Kidney glomerular epithelial cell (primary cell): ENCODE results near the gene PLAGL1.
A peak's percentile ranks its signal among the peaks of the same experiment; 100 is the strongest.
"Not testable (repeated sequence)": the region's sequence is repeated elsewhere in the genome, so short reads cannot be mapped to it uniquely, and the experiment has no call there.

ENCODE experiments used
- DNase-seq: peaks from one replicate; lab custom pipeline; 2025; lab: John Stamatoyannopoulos, UW

The PLAGL1 gene

DNA sequence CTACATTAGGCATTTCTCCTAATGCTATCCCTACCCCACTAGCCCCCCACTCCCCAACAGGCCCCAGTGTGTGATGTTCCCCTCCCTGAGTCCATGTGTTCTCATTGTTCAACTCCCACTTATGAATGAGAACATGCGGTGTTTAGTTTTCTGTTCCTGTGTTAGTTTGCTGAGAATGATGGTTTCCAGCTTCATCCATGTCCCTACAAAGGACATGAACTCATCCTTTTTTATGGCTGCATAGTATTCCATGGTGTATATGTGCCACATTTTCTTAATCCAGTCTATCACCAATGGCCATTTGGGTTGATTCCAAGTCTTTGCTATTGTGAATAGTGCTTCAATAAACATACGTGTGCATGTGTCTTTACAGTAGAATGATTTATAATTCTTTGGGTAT, 1.6 kb upstream of the PLAGL1 start:
- DNase-seq, result not testable (repeated sequence)

DNA sequence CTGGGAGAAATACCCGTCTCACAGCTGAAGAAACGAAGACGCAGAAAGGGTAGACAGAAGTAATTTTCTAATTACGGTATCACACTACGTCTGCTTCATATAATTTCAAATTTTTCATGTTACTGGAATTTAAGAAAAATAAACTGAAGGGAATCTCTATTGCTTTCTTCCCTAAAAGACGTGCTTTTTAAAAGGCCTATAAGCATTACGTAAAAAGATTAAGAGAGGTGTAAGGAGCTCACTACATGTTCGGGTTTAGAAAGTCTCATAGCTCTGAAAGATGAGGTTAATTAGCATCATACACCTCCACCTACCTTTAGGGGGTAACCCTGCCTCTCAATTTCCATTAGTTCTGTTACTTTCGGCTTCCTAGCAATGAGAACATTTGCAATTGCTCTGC, 787 bp upstream of the PLAGL1 start:
- no peak for DNase-seq

DNA sequence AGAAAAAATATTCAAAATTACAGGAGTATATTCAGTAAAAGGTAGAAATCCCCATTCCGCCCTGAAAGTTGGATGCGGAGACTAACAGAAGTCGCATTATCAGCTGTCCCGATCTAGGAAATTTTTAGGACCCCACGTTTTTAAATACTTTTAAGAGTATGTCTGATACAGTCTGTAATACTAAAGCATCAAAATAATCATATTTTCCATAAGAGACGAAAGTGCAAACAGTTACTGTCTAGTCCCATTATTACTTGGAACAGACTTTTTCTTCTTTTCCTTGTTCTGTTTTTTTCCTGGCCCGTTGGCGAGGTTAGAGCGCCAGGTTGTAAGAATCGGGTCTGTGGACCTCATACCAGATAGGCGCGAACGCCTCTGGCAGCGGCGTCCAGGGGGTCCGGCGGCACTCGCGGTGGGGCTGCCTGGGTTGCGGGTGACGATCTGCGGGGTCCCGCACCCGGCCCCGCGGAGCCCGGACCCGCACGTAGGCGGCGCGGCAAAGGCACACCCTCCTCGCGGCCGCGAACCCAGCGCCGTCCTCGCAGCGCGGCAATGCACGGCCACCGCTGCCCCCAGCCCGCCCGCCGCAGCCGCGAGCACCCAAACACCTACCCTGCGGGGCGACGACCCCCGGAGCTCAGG, 460 bp downstream of the PLAGL1 start:
- no peak for DNase-seq

DNA sequence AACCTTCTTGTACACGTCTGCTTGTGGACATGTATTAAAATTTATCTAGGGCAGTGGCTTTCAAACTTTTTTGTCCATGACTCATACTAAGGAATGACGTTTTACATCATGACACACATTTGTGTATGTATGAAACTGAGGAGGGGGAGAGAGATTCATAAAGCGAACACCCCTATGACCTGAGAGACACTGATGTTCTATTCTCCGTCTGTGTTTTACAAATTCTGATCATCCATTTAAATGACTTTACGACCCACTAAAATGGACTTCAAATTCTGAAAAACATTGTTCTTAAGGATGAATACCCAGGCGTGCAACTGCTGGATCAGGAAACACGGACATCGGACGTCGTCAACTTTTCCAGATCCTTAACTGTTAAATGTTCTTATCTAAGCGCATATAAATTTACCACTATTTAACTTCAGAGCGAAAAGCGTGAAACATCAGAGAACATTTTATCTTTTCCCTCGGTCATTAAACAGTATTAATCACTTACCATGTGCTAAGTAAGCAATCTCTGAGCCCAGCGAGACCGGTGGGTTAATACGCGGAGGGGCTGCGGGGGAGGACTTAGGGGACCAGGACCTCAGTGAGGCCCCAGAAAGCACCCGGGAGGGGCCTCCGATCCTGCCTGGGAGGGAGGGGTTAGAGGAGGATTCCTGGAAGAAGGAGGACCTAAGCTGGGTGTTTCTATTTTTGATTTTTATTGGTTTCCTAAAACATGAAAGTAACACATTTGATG, 1.2 kb downstream of the PLAGL1 start:
- DNase-seq, result peak; percentile 45

DNA sequence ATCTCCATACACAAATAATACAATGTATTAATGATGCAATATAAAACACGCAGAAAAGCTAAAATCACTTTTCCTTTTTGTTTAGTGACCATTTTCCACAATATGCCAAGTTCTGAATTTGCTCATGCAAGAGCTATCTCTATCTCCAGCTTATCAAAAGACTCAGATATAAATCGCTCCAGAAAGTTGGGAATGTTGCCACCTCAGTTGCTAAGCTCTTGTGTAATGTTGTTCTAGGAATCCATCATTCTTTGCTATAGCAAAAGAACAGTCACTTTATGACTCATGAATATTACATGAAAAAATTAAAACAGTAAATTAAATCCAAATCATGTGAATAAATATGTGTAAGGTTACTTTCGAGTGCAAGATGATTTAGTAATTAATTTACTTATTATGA, 8.7 kb downstream of the PLAGL1 start:
- peak; percentile 11 for DNase-seq

DNA sequence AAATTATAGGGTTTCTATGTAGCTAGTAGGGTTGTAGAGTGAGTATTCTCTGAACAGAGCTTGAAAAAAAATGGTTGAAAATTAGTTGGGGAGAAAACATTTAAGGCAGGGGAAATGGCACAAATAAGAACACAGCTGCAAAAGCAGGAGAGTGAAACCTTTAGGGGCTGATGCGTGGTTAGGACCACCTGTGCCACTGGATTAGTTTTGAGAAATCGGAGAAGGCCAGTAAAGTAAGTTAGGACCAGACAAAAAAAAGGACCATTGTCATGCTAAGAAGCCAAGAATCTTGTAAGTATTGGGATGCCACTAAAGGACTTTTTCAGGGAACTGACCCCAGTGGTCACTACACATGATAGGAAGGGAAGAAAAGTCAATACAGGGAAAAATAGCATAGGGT, 9.4 kb downstream of the PLAGL1 start:
- DNase-seq, result no peak

DNA sequence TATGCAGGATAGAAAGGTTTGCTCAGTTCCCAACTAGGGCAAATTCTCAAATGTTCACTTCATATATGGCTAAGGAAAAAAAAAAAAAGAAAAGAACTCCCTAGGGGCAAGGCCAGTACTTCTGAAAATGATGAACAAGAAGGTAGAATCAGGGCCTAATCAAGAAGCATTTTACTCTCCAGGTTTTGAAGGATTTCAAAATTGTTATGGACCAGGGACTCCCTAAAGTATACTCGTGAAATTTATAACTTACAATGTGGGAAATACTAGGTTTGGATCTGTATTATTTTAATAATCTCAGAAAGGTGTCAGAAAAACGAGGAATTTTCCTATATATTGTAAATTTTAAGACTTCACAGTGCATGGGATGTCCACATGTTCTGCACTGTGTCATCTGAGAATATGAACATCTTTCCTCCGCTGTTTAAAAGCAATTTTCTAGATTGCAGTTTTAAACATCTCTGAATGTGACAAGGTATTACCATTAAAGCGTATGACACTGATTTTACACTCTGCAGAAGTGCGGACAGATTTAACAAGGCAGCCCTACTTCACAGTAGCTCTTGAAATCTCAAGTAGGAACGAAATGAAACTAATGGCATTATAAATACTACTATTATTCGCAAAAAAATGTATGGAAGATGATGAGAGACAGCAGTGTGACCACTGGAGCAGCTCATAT, 14.0 kb downstream of the PLAGL1 start:
- DNase-seq, result no peak

DNA sequence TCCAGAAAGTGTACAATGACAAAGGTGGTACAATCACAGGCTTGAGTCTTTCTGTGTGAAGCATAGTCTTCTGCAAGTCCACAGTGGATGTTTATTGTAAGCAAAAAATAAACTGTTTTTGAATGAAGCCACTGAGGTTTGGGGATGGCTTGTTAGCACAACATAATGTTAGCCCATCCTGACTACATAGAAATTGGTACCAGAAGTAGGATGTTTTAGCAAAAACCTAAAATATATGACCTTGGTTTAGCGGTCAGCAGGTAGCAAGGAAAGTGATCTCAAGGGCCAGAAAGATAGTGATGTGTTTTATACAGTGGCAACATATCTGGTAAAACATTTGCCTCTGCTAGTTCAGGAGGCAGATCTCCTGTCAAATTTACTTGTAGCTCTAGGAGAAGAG, 15.8 kb downstream of the PLAGL1 start:
- no peak for DNase-seq

DNA sequence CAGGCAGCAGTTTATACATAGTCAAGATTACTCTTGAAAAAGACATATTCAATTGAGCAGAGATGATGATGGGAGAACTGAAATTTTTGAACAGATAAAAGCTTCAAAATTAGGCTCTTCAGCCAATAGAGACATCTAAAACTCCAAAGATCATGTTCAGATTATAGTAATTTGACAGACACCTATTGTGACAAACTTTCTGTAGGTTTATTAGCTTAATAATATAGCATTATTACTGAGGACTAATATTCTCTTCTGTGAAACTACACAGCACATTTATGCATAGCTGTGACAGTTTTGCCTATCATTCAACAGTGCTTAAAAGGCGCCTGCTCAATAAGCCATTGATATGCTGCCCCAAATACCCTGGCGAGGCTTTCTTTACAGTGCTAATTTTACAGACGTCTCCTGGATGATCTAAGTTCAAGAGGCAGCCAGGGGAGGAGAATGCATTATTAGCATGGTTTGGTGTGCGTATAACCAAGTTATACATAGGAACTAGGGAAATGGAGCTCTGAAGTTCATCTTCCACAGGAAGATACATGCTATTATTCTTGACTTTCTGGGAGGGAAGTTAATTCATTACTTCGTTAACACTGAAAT, 21.5 kb downstream of the PLAGL1 start:
- no peak for DNase-seq

DNA sequence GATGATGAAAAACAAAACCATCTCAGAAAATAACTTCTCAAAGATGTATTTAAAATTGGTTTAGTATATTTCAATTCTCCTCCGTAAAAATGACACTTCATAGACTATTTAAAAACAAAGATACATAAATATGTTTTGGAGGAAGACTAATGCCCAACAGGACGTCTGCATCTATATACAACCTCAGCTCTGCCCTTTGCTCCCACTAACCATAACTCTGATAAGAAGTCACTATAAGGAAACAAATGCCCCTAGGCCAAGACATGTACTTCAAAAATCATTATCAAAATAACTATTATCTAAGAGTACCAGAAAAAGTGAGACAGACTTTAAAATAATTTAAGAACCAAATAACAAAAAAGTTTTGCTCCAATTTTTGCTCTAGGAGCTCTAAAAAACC, 23.4 kb downstream of the PLAGL1 start:
- no peak for DNase-seq

DNA sequence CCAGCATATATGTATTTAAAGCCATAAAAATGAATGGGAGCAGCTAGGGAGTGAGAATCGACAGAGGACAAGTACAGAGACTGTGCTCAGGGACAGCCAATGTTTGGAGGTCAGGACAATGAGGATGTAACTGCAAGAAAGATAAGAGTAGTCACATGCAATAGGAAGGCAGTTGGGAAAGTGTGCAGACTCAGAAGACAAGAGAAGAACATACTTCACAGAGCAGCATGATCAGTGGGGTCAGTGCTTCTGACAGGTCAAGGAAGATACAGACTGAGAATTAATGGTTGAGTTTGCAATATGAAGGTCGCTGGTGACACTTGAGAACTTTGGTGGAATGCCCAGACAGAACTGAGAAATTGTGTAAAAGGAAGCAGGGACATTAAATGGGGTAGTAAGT, 25.1 kb downstream of the PLAGL1 start:
- no peak for DNase-seq

DNA sequence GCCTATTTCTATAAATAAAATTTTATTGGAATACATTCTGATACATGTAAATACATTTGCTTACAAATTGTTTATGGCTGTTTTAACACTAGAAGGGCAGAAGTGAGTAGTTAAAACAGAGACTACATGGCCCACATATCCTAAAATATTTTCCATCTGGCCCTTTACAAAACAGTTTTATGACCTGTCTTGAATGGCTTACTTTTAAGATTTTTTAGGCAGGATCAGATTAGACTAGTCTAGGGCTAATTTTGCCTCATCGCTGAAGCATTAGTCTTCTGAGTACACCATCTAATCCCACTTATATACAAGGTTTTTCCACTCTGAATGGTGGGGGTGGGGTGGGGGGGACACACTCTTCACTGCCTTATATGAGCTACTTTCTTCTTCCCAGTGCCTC, 27.1 kb downstream of the PLAGL1 start:
- DNase-seq, result no peak

DNA sequence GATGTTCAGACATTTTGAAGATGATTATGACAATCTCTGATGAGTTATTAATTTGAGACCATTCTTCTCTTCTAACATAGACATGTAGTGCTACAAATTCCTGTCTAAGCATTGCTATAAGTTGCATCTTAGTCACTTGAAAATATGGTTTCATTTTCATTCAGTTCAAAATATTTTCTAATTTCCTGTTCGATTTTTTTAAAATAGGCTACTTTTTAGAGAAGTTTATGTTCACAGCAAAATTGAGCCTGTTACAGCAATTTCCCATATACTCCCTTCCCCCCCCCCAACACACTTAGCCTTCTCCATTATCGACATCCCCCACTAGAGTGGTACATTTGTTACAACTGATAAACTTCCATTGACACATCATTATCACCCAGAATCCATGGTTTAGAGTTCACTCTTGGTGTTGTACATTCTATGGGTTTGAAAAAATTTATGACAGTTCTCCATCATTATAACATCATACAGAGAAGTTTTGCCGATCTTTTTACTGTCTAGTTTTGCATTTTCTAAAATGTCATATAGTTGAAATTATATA, 31.2 kb downstream of the PLAGL1 start:
- no peak for DNase-seq

DNA sequence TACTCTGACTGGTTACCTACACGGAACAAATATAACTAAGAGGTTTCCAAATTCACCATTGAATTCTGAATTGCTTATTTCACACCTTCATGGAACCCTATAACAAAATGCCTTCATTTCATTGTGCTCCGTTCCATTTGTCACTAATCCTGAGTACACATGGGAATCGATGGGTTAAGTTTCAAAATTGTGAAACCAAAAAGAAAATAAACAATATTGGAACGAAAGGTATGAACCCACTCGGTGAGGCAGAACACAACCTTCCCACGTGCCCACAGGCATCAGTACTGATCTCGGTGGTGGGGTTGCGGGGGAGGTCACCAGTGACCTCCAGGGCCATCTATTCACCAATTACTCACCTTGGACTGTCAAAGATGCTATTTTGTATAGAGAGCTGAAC, 34.0 kb downstream of the PLAGL1 start:
- DNase-seq, result no peak

DNA sequence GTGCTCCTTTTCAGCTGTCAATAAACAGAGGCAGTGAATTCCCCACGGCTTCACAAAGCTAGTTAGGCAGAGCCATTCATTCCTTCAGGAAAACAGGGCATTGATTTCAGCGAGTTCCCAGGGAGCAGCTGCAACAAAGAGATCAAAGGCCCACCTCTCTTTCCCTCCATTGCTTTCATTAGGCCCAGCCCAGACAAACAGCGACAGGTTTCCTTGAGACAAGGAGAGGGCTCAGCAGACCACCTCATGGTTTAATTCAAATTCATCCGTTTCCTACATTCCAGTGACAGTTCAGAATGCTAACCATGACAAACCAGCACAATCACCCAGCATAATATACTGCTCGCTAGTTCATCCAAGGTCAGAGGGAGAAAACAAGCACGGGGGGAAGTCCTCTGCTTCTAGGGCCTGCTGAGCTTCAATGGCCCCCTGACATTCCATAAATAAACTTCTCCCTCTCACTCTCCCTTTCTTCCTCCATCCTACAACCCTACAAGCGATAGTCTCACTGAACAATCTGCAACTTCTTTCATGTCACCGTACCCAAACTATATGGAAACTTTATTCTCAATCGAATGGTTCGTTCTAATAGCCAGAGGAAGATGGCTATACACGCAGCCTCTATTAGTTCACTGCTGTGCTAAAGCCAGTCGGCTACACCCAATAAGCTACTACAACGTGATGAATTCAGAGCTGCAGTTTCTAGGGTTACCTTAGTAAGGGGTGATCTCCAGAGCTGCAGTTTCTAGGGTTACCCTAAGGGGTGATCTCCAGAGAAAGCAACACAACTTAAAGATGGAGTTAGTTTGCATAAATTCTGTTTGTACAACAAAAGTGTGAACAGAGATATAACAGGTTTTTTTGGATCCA, 34.7 kb downstream of the PLAGL1 start:
- DNase-seq, result no peak

DNA sequence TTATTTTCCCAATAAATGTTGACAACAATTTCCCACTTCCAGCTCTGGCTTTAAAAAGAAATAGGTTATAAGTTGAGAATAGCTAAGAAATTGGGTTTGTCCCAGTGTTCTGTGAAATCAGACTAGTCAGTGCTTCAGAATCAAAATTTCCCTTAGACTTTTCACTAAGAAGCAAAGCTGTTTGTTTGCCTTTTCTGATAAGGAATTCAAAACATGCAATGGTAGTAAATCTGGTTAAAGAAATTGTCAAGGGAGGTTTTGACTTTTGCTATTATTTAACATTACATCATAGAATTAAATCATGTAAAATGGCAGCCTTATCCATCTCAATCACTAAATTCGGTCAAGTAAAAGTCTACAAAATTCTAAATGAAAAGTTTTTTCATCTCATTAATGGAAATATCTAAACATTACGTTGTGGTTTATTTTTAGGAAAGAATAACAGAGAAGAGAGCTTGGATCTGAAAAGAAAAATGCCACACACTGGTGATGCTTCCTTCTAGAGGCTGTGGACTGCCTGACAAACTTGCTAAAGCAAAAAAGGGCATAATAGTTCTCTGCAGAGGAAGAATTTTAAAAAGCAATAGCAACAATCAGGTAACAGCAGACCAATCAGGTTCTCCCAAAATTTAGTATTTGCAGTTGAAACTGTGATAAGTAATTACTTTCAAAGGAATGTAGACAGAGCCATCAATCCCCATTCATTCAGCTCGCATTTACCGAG, 36.4 kb downstream of the PLAGL1 start:
- DNase-seq, result no peak

DNA sequence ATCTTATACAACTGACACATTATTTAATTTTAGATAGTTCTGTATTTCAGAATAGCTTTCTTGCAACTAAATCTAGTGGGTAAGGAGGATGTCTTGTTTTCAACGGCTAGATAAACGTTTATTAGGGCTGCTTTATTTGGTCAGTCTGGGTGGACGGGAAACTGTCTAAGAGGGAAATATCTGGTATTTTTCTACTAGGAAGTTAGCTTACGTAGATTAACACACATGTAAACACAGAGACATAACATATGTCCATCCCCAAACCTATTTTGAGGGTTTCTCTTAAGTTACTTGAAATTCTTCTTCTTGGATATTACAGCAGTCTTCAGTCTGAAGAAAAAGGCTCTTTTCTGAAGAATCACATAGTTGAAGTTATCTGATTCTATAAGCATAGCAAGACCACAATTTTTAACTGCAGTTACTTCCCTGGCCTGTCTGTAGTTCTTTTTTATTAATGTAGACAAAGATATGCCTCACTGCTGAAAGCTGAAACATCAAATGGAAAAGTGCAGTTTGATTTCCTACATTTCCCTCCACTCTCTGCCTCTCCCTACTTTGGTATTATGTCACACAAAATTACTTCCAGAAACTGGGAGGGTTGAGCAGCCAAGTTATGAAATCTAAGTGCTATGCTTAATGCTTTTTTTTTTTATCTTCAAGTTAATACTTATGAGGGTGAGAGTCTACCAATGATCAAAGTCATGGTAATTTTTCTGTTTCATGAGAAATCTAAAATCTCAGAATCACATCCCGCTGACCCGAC, 37.4 kb downstream of the PLAGL1 start:
- no peak for DNase-seq

DNA sequence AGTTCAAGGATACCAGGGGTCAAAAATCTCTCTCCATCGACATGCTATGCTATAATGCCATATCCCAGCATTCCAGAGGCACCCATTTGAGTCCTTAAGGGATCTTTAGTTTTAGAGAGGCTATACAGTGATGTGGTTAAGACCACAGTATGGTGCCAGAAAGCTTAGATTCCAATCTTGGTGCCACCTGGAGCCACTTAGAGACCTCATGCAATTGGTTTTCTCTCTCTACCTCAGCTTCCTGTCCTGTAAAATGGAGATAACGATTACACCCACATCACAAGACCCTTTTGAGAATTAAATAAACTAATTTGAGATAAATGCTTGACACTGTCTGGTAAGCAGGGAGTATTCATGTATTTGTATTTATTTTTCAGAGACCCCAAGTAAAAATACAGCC, 39.0 kb downstream of the PLAGL1 start:
- DNase-seq, result no peak

DNA sequence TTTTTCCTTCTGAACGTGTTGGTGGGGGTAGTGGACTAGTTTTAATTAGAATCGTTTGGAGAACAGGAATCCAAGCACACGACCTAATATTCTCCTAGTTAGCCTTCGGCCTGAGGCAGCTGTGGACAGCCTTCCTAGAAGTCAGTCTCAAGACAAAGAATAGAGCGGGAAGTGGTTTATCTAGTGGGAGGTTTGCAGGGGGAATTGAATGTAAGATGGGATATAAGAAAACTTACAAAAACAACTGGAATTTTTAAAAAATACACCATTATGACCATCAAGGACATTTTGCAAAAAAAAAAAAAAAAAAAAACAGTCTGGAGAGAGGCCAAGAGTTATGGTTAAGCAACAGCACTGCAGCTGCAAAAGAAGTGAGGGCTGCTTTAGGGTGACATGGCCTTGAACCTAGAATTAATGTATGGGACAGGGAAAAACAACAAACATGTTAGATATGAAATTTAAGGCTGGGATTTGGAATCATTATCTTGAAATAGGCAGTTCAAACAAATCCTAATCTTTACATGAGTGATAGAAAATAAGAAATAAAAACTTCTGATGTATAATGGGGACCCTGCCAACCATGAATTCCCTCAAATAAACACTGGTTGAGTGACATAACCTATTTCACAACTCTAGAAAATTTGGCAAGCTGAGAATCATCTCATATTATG, 40.2 kb downstream of the PLAGL1 start:
- no peak for DNase-seq

DNA sequence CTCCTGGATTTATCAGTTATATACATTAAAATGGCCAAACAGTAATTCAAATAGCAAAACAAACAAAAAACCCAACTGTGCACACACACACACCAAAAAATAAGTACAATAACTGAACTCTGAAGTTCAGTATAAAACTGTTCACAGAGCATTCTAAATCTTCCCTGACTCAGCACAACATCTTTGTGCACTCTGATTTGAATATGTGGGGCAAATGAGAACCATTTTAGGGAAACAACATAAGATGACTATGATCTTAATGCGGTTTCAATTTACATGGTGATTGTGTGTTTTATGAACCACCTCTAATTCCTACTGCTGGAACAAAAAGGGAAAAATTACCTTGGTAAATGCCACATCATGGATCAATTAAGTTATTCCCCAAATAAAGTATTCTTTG, 41.7 kb downstream of the PLAGL1 start:
- DNase-seq, result no peak
